ENCODE measurements around the gene NRXN2.

- TF ChIP-seq ZNF596 (tag by site-specific recombination; IDR thresholded peaks at IDR 0.05): no peak
- TF ChIP-seq CTCF (tag by site-specific recombination; IDR thresholded peaks at IDR 0.05): no peak
- no peak for TF ChIP-seq YY1 (tag by site-specific recombination; IDR thresholded peaks at IDR 0.05)
- TF ChIP-seq ZBTB8A (tag by site-specific recombination; IDR thresholded peaks at IDR 0.05): no peak
- peak; percentile 27; the same call in 1 of the 2 replicates for TF ChIP-seq ZBTB48 (tag by site-specific recombination; IDR thresholded peaks at IDR 0.05)
- TF ChIP-seq ZBTB11 (tag by site-specific recombination; conservative IDR thresholded peaks at IDR 0.05; ENCODE audit: low read depth): no peak
- no peak for TF ChIP-seq ELK4 (IDR thresholded peaks at IDR 0.05; ENCODE audit: borderline replicate concordance, low read depth, low read length)
- no peak for TF ChIP-seq ATF2 (tag by site-specific recombination; IDR thresholded peaks at IDR 0.05; ENCODE audit: low read depth)
Observed at GRCh38 chr11:64675450-64676260, 47.3 kb downstream of the NRXN2 start.
